ENCODE data around the gene NOL4L.
A peak's percentile ranks its signal among the peaks of the same experiment; 100 is the strongest.

Gene NOL4L

DNA sequence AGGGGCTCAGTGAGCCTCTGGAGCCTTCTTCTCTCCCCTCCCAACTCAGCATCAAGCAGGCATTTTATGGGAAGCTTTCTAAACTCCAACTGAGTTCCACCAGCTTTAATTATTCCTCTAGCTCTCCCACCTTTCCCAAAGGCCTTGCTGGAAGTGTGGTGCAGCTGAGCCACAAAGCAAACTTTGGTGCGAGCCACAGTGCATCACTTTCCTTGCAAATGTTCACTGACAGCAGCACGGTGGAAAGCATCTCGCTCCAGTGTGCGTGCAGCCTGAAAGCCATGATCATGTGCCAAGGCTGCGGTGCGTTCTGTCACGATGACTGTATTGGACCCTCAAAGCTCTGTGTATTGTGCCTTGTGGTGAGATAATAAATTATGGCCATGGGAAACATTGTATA lies 148.2 kb downstream of the NOL4L start:
- DNase-seq (no peak), ATAC-seq (replicated peaks) (no peak)
- Mint-ChIP-seq H3K4me3 (no peak overlapping the region), H3K9me3 (no peaks in the 10 kb centered on the region), H3K36me3 (ENCODE audit: insufficient read depth) (peaks cover 57% of the 10 kb centered on the region), H3K4me1 (ENCODE audit: low read depth in 2 of 2) (peaks cover 5 to 18% of the 10 kb centered on the region in 2 donors), H3K27ac (no peak overlapping the region), H3K27me3 (no peaks in the 10 kb centered on the region)

DNA sequence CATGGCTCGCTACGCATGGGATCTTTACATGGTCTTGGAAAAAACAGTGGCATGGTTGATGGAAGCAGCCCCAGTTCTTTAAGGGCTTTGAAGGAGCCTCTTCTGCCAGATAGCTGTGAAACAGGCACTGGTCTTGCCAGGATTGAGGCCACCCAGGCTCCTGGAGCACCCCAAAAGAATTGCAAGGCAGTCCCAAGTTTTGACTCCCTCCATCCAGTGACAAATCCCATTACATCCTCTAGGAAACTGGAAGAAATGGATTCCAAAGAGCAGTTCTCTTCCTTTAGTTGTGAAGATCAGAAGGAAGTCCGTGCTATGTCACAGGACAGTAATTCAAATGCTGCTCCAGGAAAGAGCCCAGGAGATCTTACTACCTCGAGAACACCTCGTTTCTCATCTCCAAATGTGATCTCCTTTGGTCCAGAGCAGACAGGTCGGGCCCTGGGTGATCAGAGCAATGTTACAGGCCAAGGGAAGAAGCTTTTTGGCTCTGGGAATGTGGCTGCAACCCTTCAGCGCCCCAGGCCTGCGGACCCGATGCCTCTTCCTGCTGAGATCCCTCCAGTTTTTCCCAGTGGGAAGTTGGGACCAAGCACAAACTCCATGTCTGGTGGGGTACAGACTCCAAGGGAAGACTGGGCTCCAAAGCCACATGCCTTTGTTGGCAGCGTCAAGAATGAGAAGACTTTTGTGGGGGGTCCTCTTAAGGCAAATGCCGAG lies 148.8 kb downstream of the NOL4L start:
- no peaks in the 10 kb centered on the region for H3K27me3 Mint-ChIP-seq
- H3K36me3 Mint-ChIP-seq (ENCODE audit: insufficient read depth): peaks cover 64% of the 10 kb centered on the region
- DNase-seq: no peak
- H3K9me3 Mint-ChIP-seq: no peaks in the 10 kb centered on the region
- no peak for ATAC-seq (replicated peaks)
- peaks cover 5 to 18% of the 10 kb centered on the region in 2 donors for H3K4me1 Mint-ChIP-seq (ENCODE audit: low read depth in 2 of 2)
- H3K27ac Mint-ChIP-seq: no peak overlapping the region
- H3K4me3 Mint-ChIP-seq: no peak overlapping the region

DNA sequence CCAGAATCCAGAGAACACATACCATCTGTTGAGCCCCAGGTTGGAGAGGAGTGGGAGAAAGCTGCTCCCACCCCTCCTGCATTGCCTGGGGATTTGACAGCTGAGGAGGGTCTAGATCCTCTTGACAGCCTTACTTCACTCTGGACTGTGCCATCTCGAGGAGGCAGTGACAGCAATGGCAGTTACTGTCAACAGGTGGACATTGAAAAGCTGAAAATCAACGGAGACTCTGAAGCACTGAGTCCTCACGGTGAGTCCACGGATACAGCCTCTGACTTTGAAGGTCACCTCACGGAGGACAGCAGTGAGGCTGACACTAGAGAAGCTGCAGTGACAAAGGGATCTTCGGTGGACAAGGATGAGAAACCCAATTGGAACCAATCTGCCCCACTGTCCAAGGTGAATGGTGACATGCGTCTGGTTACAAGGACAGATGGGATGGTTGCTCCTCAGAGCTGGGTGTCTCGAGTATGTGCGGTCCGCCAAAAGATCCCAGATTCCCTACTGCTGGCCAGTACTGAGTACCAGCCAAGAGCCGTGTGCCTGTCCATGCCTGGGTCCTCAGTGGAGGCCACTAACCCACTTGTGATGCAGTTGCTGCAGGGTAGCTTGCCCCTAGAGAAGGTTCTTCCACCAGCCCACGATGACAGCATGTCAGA lies 149.6 kb downstream of the NOL4L start:
- H3K27me3 Mint-ChIP-seq: no peaks in the 10 kb centered on the region
- H3K4me1 Mint-ChIP-seq (ENCODE audit: low read depth in 2 of 2): peaks cover 3 to 17% of the 10 kb centered on the region in 2 donors
- H3K27ac Mint-ChIP-seq: no peak overlapping the region
- no peak overlapping the region for H3K4me3 Mint-ChIP-seq
- no peak for DNase-seq
- H3K9me3 Mint-ChIP-seq: no peaks in the 10 kb centered on the region
- peaks cover 71% of the 10 kb centered on the region for H3K36me3 Mint-ChIP-seq (ENCODE audit: insufficient read depth)
- no peak for ATAC-seq (replicated peaks)

DNA sequence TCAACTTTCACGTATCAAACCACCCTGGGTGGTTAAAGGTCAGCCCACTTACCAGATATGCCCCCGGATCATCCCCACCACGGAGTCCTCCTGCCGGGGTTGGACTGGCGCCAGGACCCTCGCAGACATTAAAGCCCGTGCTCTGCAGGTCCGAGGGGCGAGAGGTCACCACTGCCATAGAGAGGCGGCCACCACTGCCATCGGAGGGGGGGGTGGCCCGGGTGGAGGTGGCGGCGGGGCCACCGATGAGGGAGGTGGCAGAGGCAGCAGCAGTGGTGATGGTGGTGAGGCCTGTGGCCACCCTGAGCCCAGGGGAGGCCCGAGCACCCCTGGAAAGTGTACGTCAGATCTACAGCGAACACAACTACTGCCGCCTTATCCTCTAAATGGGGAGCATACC lies 150.7 kb downstream of the NOL4L start:
- H3K27ac Mint-ChIP-seq: no peak overlapping the region
- no peak for ATAC-seq (replicated peaks)
- no peak for DNase-seq
- no peak overlapping the region for H3K4me3 Mint-ChIP-seq
- H3K9me3 Mint-ChIP-seq: no peaks in the 10 kb centered on the region
- H3K27me3 Mint-ChIP-seq: no peaks in the 10 kb centered on the region
- H3K4me1 Mint-ChIP-seq (ENCODE audit: low read depth in 2 of 2): peaks cover 0 to 9% of the 10 kb centered on the region in 2 donors
- peaks cover 80% of the 10 kb centered on the region for H3K36me3 Mint-ChIP-seq (ENCODE audit: insufficient read depth)

DNA sequence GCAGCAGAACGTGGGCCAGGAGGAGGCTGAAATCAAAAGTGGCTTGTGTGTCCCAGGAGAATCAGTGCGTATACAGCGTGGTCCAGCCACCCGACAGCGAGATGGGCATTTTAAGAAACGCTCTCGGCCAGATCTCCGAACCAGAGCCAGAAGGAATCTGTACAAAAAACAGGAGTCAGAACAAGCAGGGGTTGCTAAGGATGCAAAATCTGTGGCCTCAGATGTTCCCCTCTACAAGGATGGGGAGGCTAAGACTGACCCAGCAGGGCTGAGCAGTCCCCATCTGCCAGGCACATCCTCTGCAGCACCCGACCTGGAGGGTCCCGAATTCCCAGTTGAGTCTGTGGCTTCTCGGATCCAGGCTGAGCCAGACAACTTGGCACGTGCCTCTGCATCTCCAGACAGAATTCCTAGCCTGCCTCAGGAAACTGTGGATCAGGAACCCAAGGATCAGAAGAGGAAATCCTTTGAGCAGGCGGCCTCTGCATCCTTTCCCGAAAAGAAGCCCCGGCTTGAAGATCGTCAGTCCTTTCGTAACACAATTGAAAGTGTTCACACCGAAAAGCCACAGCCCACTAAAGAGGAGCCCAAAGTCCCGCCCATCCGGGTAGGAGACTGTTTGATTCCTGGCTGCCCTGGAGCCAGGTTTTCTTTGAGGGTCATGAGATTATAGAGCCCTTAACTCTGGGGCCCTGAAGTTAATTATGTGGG lies 151.7 kb downstream of the NOL4L start:
- Mint-ChIP-seq H3K27ac (no peak overlapping the region), H3K4me1 (ENCODE audit: low read depth in 2 of 2) (peaks cover 0 to 7% of the 10 kb centered on the region in 2 donors), H3K27me3 (no peaks in the 10 kb centered on the region), H3K9me3 (no peaks in the 10 kb centered on the region), H3K4me3 (no peak overlapping the region), H3K36me3 (ENCODE audit: insufficient read depth) (peaks cover 81% of the 10 kb centered on the region)
- ATAC-seq (replicated peaks) (no peak), DNase-seq (no peak)

DNA sequence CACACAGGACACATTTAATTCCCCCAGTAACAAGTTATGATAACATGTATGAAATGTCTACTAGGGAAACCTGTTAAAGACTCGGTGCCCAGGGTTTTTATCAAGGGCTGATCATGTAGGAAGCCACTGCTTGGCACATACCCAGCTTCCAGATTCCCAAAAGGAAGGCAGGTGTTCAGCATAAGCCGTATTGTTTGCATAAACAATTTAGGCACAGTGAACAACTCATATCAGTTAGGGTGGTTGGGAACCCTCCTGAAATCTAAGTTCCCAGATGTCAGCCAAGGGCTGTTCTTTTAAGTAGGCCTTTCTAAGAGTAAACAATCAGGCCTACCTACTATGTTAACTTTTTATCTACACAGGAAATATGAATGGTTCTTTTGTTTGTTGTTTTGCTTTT lies 152.9 kb downstream of the NOL4L start:
- ATAC-seq (replicated peaks) (no peak), DNase-seq (no peak)
- Mint-ChIP-seq H3K9me3 (no peaks in the 10 kb centered on the region), H3K27me3 (no peaks in the 10 kb centered on the region), H3K4me1 (ENCODE audit: low read depth in 2 of 2) (peaks cover 0 to 6% of the 10 kb centered on the region in 2 donors), H3K27ac (peak overlapping the region in 1 of 2 donors; percentile 4), H3K36me3 (ENCODE audit: insufficient read depth) (peaks cover 88% of the 10 kb centered on the region), H3K4me3 (no peak overlapping the region)

DNA sequence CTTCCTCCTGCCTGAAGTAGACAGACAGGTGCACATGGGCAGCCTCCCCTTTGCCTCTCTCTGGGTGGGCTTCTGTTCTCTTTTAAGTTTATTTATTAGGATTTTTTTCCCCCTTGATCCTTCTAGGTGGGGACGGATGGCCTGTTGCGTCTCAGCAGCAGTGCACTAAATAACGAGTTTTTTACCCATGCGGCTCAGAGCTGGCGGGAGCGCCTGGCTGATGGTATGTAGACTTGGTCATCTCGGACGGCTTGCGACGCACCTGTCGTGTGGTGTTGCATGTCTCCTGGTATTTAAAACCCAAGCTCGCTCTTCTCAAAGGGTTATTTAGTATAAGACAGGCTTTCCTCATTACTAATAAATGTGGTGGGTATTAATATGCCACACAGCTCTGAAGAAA lies 153.7 kb downstream of the NOL4L start:
- no peak for ATAC-seq (replicated peaks)
- no peak overlapping the region for H3K4me3 Mint-ChIP-seq
- H3K27ac Mint-ChIP-seq: no peak overlapping the region
- H3K27me3 Mint-ChIP-seq: no peaks in the 10 kb centered on the region
- peaks cover 0 to 10% of the 10 kb centered on the region in 2 donors for H3K4me1 Mint-ChIP-seq (ENCODE audit: low read depth in 2 of 2)
- H3K9me3 Mint-ChIP-seq: no peaks in the 10 kb centered on the region
- peaks cover 82% of the 10 kb centered on the region for H3K36me3 Mint-ChIP-seq (ENCODE audit: insufficient read depth)
- DNase-seq: no peak

DNA sequence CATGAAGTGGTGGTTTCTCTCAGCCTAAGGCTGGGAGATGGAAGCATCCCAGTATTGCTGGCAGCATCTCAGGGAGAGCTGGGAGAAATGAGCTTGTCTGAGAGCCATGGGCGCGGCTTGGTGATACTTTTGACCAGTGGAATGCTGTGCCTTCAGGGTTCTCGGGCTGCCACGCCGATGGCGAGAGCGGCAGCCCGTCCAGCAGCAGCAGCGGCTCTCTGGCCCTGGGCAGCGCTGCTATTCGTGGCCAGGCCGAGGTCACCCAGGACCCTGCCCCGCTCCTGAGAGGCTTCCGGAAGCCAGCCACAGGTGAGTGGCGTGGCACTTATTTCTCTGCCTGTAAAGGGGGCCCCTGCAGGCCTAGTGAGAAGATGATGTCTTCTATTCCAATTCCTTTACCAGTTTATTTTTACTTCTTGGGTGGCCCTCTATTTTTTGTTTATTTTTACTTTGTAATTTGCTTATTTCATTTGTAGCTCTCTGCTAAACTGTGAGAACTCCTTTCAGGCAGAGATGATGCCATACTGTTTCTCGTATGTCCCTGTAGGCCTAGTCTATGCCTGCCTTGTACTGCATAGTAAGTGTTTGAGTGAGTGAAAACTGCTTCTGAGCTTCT lies 155.3 kb downstream of the NOL4L start:
- no peaks in the 10 kb centered on the region for H3K27me3 Mint-ChIP-seq
- H3K36me3 Mint-ChIP-seq (ENCODE audit: insufficient read depth): peaks cover 74% of the 10 kb centered on the region
- H3K27ac Mint-ChIP-seq: peak overlapping the region in 1 of 2 donors; percentile 7

DNA sequence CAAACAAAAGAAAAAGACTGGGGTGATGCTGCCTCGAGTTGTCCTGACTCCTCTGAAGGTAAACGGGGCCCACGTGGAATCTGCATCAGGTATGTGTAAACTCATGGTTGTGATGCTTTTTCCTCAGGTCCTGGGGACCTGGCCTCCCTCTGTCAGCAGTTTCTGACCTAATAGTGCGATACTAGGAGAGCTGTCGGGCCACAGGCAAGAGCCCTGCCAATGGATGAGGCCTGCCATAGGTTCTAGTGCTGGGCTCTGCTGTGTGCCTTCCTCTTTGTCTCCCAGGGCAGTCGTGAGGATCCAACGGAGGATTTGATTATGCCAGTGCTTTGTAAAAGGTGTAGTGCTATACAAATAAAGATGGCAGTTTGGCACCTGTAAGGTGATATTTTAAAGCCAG lies 155.8 kb downstream of the NOL4L start:
- H3K27ac Mint-ChIP-seq: peak overlapping the region in 1 of 2 donors; percentile 7
- DNase-seq (no peak), ATAC-seq (replicated peaks) (no peak)
- H3K36me3 Mint-ChIP-seq (ENCODE audit: insufficient read depth): peaks cover 69% of the 10 kb centered on the region
- no peaks in the 10 kb centered on the region for H3K27me3 Mint-ChIP-seq
- no peaks in the 10 kb centered on the region for H3K9me3 Mint-ChIP-seq
- no peak overlapping the region for H3K4me3 Mint-ChIP-seq
- peaks cover 4 to 23% of the 10 kb centered on the region in 2 donors for H3K4me1 Mint-ChIP-seq (ENCODE audit: low read depth in 2 of 2)

More for the DNA sequence above, 155.3 kb downstream of the NOL4L start:
- Mint-ChIP-seq H3K4me1 (ENCODE audit: low read depth in 2 of 2) (peaks cover 3 to 22% of the 10 kb centered on the region in 2 donors), H3K9me3 (no peaks in the 10 kb centered on the region), H3K4me3 (no peak overlapping the region)
- ATAC-seq (replicated peaks) (no peak), DNase-seq (no peak)

DNA sequence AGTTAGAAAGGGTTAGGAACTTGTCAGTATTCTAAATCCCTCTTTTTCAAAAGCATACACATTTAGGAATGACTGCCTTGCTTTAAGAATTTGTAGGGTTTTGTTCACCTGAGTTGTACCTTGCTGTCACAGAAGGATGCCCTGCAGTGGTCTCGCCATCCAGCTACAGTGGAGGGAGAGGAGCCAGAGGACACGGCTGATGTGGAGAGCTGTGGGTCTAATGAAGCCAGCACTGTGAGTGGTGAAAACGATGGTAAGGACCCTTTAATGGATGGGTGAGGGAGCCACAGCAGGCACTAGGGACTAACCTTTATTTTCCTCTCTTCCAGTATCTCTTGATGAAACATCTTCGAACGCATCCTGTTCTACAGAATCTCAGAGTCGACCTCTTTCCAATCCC lies 157.1 kb downstream of the NOL4L start:
- Mint-ChIP-seq H3K4me1 (ENCODE audit: low read depth in 2 of 2) (peaks cover 4 to 23% of the 10 kb centered on the region in 2 donors), H3K4me3 (no peak overlapping the region), H3K9me3 (no peaks in the 10 kb centered on the region), H3K27me3 (no peaks in the 10 kb centered on the region), H3K36me3 (ENCODE audit: insufficient read depth) (peaks cover 65% of the 10 kb centered on the region), H3K27ac (peak overlapping the region; percentile 36 to 68)
- no peak for DNase-seq
- no peak for ATAC-seq (replicated peaks)

DNA sequence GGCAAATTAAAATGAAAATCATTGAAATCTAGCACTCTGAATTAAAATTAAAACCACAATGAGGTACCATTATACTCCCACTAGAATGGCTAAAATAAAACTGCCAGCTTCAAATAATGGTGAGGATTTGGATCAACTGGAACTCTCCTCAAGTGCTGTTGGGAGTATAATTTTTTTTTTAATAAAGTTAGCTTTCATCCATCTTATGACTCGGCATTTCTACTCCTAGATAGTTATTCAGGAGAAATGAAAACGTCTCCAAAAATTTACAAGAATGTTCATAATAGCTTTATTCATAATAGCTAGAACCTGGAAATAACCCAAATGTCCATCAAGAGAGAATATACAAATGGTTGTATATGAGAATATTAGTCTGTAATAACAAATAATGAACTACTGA lies 163.8 kb downstream of the NOL4L start:
- Mint-ChIP-seq H3K4me3 (no peak overlapping the region), H3K4me1 (ENCODE audit: low read depth in 2 of 2) (peaks cover 10 to 32% of the 10 kb centered on the region in 2 donors)

DNA sequence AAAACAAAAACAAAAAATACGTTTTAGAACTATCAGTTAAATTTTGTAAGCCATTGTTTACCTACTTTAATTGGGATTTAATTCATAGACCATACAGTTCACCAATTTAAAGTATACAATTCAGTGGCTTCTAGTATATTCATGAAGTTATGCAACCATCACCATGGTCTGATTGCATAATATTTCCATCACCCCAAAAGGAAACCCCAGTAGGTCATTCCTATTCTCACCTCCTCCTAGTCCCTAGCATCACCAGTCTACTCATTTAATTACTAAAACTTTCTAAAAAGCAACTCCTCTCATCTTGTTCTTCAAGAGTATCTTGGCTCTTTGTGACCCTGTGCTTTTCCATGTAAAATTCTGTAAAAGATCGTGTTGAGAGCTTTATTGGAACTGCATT lies 166.8 kb downstream of the NOL4L start:
- Mint-ChIP-seq H3K27me3 (no peaks in the 10 kb centered on the region), H3K4me1 (ENCODE audit: low read depth in 2 of 2) (peaks cover 17 to 46% of the 10 kb centered on the region in 2 donors), H3K9me3 (no peaks in the 10 kb centered on the region), H3K4me3 (no peak overlapping the region), H3K27ac (peak overlapping the region in 1 of 2 donors; percentile 13), H3K36me3 (ENCODE audit: insufficient read depth) (peaks cover 14% of the 10 kb centered on the region)
- DNase-seq: no peak
- peak; percentile 84 for ATAC-seq (replicated peaks)

More for the DNA sequence above, 163.8 kb downstream of the NOL4L start:
- peaks cover 17% of the 10 kb centered on the region for H3K36me3 Mint-ChIP-seq (ENCODE audit: insufficient read depth)
- no peaks in the 10 kb centered on the region for H3K9me3 Mint-ChIP-seq
- no peak for ATAC-seq (replicated peaks)
- no peak for DNase-seq
- H3K27ac Mint-ChIP-seq: no peak overlapping the region
- no peaks in the 10 kb centered on the region for H3K27me3 Mint-ChIP-seq

DNA sequence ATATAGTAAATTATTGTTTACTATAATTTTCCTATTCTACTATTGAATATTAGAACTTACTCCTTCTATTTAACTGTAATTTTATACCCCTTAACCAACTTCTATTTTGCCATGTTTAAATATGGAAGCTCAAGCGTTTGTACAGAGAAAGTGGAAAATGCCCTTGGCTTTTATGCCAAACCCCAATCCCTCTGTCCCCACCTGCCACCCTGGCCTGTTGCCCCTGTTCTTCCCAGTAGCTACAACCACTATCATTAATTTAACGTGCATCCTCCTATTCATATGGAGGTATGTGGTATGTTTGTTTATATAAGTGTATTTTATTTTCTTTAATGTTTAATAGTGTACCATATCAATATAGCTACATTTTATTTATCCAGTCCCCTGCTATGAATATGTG lies 168.9 kb downstream of the NOL4L start:
- no peak overlapping the region for H3K27ac Mint-ChIP-seq
- no peak overlapping the region for H3K4me3 Mint-ChIP-seq
- no peak for DNase-seq

More for the DNA sequence above, 168.9 kb downstream of the NOL4L start:
- Mint-ChIP-seq H3K4me1 (ENCODE audit: low read depth in 2 of 2) (peaks cover 25 to 55% of the 10 kb centered on the region in 2 donors), H3K9me3 (no peaks in the 10 kb centered on the region), H3K27me3 (no peaks in the 10 kb centered on the region), H3K36me3 (ENCODE audit: insufficient read depth) (peaks cover 11% of the 10 kb centered on the region)
- no peak for ATAC-seq (replicated peaks)

Data from effector memory CD8-positive, alpha-beta T cell (primary cell).